GM18499 (cell line): ENCODE data around the gene SEMA3D.

Source experiments
- ATAC-seq: cut with Tn5 transposase; IDR thresholded peaks from one replicate; pipeline ENCODE4 v1.9.1; 2021; ENCODE audit warnings: moderate number of reproducible peaks; ENCODE audit not compliant: insufficient read depth, unreplicated experiment

SEMA3D gene

DNA sequence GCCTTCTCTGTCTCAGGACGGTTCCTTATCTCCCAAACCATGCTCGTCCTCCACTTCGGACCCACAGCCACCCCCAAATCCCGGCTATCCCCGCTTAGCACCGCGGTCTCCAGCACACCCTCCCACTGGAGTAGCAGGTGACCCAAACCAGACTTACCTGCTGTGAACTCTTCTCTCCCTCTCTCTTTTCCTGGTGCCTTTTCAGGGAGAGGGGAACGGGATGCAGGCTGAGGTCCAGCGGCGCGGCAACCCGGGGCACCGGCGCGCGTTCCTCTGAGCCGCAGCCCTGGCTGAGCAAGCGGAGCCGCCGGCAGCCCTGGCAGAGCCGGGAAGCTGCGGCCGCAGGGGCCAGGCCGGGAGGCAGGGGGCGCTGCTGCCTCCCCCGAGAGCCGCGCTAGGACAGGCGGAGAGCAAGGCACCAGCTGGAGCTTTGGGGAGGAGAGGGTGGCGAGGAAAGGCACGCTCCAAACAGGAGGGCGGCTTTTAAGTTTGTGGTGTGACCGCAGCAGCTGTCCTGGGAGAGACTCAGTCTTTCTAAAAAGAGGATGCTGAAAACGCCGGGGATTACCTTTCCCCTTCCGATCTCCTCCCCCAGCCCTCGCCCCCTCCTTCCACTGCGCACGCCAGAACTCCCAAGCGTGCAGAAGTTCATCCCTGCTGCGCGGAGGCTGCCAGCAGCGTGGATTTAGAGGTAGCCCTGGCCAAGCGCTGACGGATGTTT, at the start of gene SEMA3D:
SEMA3D (minus strand) TSS at position 536 of the 721 bp plus-strand sequence. CDS start 65,165 bp downstream, outside the sequence.
- ATAC-seq: peak; percentile 75

DNA sequence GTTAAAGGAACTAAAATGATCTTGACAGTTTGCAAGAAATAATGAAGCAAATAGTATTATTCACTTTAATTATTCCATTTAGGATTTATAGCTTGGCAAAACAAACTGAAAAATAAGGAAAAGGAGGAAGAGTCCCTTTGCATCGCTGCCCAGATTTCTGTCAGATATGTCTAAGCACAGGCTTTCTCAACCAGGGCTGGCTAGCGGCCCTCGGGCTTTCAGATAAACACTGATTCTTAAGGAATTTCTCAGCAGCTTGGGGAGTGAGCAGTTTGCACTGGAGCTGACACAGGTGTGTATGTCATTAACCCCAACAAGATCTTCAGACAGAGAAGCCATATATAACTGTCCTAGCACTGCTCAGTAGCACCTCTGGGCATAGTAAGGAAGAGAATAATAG, 47.9 kb upstream of the SEMA3D start:
- ATAC-seq: no peak

- ATAC-seq: no peak
These were observed 45.2 kb upstream of the SEMA3D start for GRCh38 chr7:85232068-85232467.

DNA sequence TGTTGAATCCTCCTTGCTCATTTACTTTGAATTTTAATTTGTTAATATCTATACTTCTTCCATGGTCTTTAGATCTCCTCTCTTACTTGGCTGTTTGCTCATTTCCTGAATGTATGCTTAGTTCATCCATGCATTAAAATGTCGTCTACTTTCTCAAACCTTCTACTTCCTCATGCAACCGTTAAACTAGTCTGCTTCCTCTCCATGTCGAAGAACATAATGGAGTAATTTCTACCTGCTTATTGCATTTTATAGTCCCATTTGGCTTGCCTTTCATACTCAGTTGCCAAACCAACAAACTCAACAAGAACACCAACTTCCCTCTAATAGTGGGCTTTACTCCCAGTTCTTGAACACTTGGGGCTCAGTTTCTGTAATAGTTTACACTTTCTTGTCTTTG, 43.8 kb upstream of the SEMA3D start:
- no peak for ATAC-seq

- no peak for ATAC-seq
These were observed 42.7 kb upstream of the SEMA3D start for GRCh38 chr7:85229544-85229943.

- no peak for ATAC-seq
These were observed 39.7 kb upstream of the SEMA3D start for GRCh38 chr7:85226361-85227085.

DNA sequence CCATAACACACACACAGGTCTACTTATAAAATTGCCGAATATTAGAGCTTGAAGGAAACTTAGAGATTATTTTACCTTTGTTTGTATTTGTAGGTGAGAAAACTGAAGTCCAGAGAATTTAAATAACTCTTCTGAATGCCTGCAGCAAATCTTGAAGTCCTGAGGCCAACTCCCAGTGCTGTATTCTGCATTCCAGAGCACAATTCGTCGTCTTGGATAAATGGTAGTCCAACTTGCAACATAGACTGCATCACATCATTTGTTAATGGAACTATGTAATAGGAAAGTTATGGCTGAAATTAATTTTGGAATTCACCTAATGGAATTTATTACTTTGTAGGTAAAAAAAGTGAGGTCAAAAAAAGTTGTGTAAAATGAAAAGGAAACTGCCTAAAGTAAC, 37.3 kb upstream of the SEMA3D start:
- ATAC-seq: no peak

- ATAC-seq: no peak
These were observed 35.7 kb upstream of the SEMA3D start for GRCh38 chr7:85222522-85222921.

- no peak for ATAC-seq
These were observed 34.9 kb upstream of the SEMA3D start for GRCh38 chr7:85221796-85222195.

GRCh38 chr7:85220651-85221050, 33.8 kb upstream of the SEMA3D start:
- ATAC-seq: no peak

GRCh38 chr7:85220023-85220422, 33.2 kb upstream of the SEMA3D start:
- ATAC-seq: no peak

DNA sequence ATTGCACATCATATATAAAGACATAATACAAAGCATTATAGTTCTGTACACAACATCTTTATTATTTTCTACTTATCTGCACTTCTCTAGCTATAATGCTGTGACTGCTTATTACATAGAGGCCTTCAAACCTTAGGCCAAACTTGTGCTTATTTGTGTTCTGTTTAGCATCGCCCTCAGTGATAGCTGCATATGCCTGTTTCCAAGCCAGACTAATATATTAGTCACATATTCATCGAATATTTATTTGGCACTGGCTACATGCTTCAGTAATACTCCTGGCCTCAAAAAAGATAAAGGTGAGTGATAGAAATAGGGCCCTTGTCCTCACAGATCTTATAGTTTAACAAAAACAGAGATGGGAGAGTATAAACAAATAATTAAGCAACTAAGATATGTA, 30.2 kb upstream of the SEMA3D start:
- ATAC-seq: no peak

DNA sequence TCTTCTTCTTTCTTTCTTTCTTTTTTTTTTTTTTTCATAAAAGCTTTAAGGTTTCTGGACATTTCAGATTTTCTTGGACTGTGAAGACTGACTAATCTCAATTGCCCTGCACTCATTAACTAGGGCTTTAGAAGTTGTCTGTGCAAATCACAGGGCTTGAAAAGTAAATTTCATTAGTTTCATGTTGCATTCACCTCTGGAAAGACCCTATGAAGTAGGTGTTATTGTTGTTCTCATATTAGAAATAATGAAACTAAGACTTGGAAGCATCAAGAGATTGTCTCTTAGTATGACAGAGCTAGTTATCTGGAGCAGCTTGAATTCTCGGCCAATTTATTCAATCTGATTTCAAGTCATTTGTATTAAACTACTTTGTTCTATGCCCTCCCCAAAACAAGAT, 28.2 kb upstream of the SEMA3D start:
- ATAC-seq: peak; percentile 90

DNA sequence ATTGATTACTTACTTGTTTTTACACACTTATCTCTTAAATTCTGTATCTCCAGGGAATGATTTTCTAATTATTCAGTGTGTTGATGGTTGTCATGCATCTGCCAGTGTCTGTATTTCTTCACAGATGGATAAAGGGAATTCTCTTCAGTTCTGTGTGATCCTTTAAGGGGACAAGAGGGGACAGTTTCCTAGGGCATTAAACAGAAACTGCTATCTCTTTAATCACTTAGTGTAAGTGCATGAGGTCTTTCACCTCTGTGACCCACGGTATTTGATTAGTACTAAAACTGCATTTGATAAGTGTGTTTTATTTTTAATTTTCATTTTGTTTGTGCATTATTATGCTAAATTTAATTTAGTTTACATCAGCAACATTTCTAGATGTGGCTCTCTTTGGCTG, 26.6 kb upstream of the SEMA3D start:
- no peak for ATAC-seq

DNA sequence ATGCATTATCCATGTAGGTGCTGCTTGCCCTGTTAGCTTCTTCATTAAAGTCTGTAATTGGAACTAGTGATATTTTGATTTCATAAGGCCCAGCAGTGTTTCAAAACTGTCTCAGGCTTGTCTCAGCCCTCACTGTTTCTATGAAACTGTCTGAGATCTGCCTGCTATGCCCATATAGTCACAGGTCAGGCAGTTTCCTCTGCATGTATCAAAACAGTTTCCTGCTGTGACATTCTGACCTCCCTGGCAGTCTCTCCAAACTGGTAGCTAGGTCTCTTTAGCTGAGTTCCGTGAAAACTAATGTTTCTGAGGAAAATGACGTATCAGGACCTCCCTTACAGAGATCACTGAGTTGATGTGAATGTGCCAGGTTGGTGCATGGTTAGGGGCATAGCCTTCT, 18.9 kb upstream of the SEMA3D start:
- ATAC-seq: no peak

DNA sequence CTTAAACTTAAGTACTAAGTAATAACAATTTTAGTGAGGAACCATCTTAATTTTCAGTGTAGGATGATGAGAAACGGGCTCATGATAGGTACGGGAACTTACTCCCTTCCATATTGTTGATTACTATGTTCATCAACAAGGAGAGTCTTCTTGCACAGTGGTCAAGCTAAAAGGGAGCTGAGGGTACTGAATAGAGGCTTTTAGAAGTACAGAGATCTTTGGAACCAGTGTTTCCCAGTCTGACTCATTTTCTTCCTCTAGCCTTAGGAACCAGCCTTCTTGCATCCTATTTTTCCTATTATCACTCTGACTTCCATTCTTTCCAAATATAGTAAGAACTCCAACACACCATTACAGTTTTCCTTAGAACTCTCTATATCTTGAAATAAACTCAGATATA, 17.6 kb upstream of the SEMA3D start:
- no peak for ATAC-seq

GRCh38 chr7:85204061-85204460, 17.2 kb upstream of the SEMA3D start:
- no peak for ATAC-seq

DNA sequence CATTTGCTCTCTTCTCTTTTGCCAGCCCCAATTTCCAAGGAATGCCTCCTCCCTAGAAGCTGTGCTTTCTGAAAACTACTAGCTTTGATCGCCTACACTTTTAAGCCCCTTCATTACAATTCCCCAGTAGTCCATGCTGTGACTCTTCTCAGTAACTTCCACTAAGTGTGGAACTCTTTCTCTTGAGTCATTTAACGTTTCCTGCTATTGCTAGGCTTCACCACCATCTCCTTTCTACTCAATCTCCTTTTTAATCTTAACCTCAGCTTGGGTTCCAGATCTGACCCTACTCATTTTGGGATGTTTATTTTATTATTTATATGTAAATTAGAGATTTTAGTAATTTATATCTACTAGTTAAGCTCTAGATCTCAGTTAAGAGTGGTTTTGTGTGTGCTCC, 14.4 kb upstream of the SEMA3D start:
- no peak for ATAC-seq

DNA sequence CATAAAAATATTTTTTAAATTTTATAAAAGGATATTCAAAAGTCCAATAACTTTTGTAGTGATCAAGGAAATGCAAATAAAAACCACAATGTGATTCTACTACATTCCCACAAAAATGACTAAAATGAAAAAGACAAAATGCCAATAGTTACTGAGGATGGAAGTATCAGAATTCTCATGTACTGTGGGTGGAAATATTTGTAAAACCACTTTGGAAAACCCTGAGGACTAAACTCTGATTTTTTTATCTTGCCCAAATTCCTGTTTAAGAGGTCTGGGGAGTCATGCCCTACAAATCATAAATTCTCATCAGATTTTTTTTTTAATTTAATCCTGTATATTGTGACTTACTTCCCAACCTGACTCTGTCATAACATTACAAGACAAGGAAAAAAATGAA, 9.8 kb upstream of the SEMA3D start:
- ATAC-seq: no peak

DNA sequence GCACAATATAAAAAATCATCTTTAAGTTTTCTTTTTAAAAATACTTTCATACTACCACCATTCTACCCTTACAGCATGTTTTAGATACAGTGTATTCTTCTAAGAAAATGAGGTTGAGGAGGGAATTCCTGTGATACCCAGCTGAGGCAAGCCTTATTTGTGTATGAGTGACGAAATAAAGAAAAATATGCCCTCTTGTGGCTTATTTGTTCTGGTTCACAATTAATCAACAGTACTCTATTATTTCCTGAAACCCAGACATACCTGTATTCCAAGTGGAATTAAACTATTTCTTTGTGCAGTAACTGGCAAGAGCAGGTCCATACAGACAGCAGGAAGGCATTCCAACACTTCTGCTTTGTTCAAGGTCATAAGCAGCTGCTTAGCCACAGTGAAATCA, 4.5 kb upstream of the SEMA3D start:
- ATAC-seq: no peak

- peak; percentile 17 for ATAC-seq
These were observed 754 bp downstream of the SEMA3D start for GRCh38 chr7:85186083-85186520.
